ENCODE results near the gene SNTB2. TPM values are rescaled to one million over a fixed set of nuclear protein-coding genes. Genes with fewer than 3 reads are reported as not detected.

The SNTB2 gene
- total and polyA plus RNA-seq, 2 donors (not counting 1 experiment from before 2014, with no cell fraction given) = 51.8 to 63.3 TPM

DNA sequence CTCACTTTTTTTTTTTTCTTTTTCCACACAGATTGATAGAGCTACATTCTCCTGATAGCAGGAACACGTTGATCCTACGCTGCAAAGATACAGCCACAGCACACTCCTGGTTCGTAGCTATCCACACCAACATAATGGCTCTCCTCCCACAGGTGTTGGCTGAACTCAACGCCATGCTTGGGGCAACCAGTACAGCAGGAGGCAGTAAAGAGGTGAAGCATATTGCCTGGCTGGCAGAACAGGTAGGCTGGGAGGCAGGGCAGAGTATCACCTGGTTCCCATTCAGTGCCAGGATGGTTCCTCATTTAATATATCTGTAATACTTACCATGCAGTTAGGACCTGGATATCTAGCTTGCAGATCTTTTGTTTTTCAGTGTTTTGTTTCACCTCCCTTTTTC, 73.1 kb downstream of the SNTB2 start:
- no peak for DNase-seq (ENCODE audit: low read depth in 2 of 2)
- Histone ChIP-seq H3K4me1 (ENCODE audit: control insufficient read depth, extremely low read depth, insufficient read depth, low read length) (no peaks in the 10 kb centered on the region), H3K4me2 (ENCODE audit: extremely low read depth, insufficient read depth, low read length) (no peak overlapping the region), H3K79me2 (ENCODE audit: control insufficient read depth, insufficient read depth, low read length) (peaks cover 21% of the 10 kb centered on the region), H3K27me3 (ENCODE audit: control insufficient read depth, insufficient read depth, low read length) (no peaks in the 10 kb centered on the region), H3K27ac (ENCODE audit: insufficient read depth, low read length) (no peak overlapping the region), H3K4me3 (replicated peaks in 1 of 4; ENCODE audit: control extremely low read depth in 1 of 4, insufficient read depth in 1 of 4, low read depth in 3 of 4, low read length in 4 of 4) (no peak overlapping the region), H3K9me3 (ENCODE audit: control insufficient read depth, insufficient read depth, low read depth, low read length) (no peaks in the 10 kb centered on the region), H2AFZ (ENCODE audit: low read length) (no peak overlapping the region), H4K20me1 (ENCODE audit: control insufficient read depth, extremely low read depth, insufficient read depth, low read length) (no peaks in the 10 kb centered on the region), H3K36me3 (ENCODE audit: control insufficient read depth, insufficient read depth, low read length) (no peaks in the 10 kb centered on the region), H3K9ac (ENCODE audit: insufficient read depth, low read length) (no peak overlapping the region)
- no peak for TF ChIP-seq EZH2 (IDR thresholded peaks at IDR 0.05; ENCODE audit: low read length, missing control alignments)
- no peak for TF ChIP-seq CTCF (conservative IDR thresholded peaks at IDR 0.05 in 1 of 2, IDR thresholded peaks at IDR 0.05 in 1 of 2; ENCODE audit: low read depth in 1 of 2, low read length in 2 of 2)

DNA sequence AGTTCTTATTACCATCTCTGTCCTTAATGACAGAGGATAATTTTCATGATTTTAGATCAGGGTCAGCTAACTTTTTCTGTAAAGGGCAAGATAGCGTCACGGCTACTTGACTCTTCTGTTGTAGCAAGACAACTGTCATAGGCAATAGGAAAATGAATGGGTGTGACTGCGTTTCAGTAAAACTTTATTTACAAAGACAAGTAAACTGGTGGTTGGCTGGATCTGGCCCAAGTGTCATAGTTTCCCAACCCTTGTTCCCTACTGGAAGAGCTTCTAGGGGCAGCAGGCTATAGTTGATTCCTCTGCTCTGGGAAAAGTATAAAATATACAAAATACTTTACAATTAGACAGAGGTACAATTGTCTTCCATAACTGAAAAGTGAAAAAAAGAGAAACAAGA, 73.5 kb downstream of the SNTB2 start:
- Histone ChIP-seq H3K4me1 (ENCODE audit: control insufficient read depth, extremely low read depth, insufficient read depth, low read length) (no peaks in the 10 kb centered on the region), H3K27ac (ENCODE audit: insufficient read depth, low read length) (no peak overlapping the region), H3K36me3 (ENCODE audit: control insufficient read depth, insufficient read depth, low read length) (no peaks in the 10 kb centered on the region), H3K79me2 (ENCODE audit: control insufficient read depth, insufficient read depth, low read length) (peaks cover 19% of the 10 kb centered on the region), H4K20me1 (ENCODE audit: control insufficient read depth, extremely low read depth, insufficient read depth, low read length) (no peaks in the 10 kb centered on the region), H3K9ac (ENCODE audit: insufficient read depth, low read length) (no peak overlapping the region), H3K4me2 (ENCODE audit: extremely low read depth, insufficient read depth, low read length) (no peak overlapping the region), H3K4me3 (replicated peaks in 1 of 4; ENCODE audit: control extremely low read depth in 1 of 4, insufficient read depth in 1 of 4, low read depth in 3 of 4, low read length in 4 of 4) (no peak overlapping the region), H3K9me3 (ENCODE audit: control insufficient read depth, insufficient read depth, low read depth, low read length) (no peaks in the 10 kb centered on the region), H3K27me3 (ENCODE audit: control insufficient read depth, insufficient read depth, low read length) (no peaks in the 10 kb centered on the region), H2AFZ (ENCODE audit: low read length) (no peak overlapping the region)
- TF ChIP-seq EZH2 (IDR thresholded peaks at IDR 0.05; ENCODE audit: low read length, missing control alignments) (no peak), CTCF (conservative IDR thresholded peaks at IDR 0.05 in 1 of 2, IDR thresholded peaks at IDR 0.05 in 1 of 2; ENCODE audit: low read depth in 1 of 2, low read length in 2 of 2) (no peak)
- DNase-seq (ENCODE audit: low read depth in 2 of 2) = no peak

DNA sequence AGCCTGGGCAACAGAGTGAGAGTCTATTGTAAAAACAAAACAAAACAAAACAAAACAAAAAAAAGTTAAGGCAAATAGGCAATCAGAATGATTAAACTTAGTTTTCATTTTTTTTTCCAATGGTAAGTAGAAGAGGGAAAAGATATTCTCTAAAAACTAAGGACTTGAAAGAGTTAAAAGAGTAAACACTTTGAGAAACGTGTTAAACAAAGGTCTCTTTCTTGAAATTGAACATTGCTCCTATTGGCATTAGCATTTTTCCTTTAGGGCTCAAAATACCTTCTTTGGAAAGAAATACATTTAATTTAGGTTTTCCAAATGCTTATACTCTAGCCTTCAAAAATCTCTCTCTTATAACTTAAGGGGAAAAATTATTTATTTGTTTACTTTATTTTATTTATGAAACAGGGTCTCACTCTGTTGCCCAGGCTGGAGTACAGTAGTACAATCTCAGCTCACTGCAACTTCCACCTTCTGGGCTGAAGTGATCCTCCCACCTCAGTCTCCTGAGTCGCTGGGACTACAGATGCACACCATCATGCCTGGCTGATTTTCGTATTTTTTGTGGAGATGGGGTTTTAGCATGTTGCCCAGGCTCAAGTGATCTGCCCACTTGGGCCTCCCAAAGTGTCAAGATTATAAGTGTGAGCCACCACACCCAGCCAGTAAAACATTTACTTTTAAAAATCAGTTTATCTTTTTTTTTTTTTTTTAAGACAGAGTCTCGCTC, 79.5 kb downstream of the SNTB2 start:
- TF ChIP-seq EZH2 (IDR thresholded peaks at IDR 0.05; ENCODE audit: low read length, missing control alignments) (no peak), CTCF (conservative IDR thresholded peaks at IDR 0.05 in 1 of 2, IDR thresholded peaks at IDR 0.05 in 1 of 2; ENCODE audit: low read depth in 1 of 2, low read length in 2 of 2) (no peak)
- H3K79me2 ChIP-seq (ENCODE audit: control insufficient read depth, insufficient read depth, low read length) = peaks cover 9% of the 10 kb centered on the region
- no peak overlapping the region for H2AFZ ChIP-seq (ENCODE audit: low read length)
- H4K20me1 ChIP-seq (ENCODE audit: control insufficient read depth, extremely low read depth, insufficient read depth, low read length) = no peaks in the 10 kb centered on the region
- H3K4me3 ChIP-seq (replicated peaks in 1 of 4; ENCODE audit: control extremely low read depth in 1 of 4, insufficient read depth in 1 of 4, low read depth in 3 of 4, low read length in 4 of 4) = no peak overlapping the region
- H3K27ac ChIP-seq (ENCODE audit: insufficient read depth, low read length) = no peak overlapping the region
- peaks cover 5% of the 10 kb centered on the region for H3K36me3 ChIP-seq (ENCODE audit: control insufficient read depth, insufficient read depth, low read length)
- H3K9ac ChIP-seq (ENCODE audit: insufficient read depth, low read length) = no peak overlapping the region
- no peaks in the 10 kb centered on the region for H3K27me3 ChIP-seq (ENCODE audit: control insufficient read depth, insufficient read depth, low read length)
- H3K4me2 ChIP-seq (ENCODE audit: extremely low read depth, insufficient read depth, low read length) = no peak overlapping the region
- H3K9me3 ChIP-seq (ENCODE audit: control insufficient read depth, insufficient read depth, low read depth, low read length) = no peaks in the 10 kb centered on the region
- peaks cover 3% of the 10 kb centered on the region for H3K4me1 ChIP-seq (ENCODE audit: control insufficient read depth, extremely low read depth, insufficient read depth, low read length)
- DNase-seq (ENCODE audit: low read depth in 2 of 2) = no peak
